Hepatocyte (in vitro differentiated cells): ENCODE data around the gene ARHGAP15.

ENCODE experiments used
- EZH2 ChIP-seq: fragments of 200-600 bp; sonication (generic); IDR thresholded peaks from 2 replicates; pipeline ENCODE4 v1.6.1; 2016; ENCODE audit warnings: antibody characterized with exemption, mild to moderate bottlenecking, borderline replicate concordance
- EZH2phosphoT487 ChIP-seq: fragments of 200-600 bp; sonication (generic); IDR thresholded peaks from one replicate; pipeline ENCODE4 v1.6.1; 2018; ENCODE audit warnings: antibody characterized with exemption, mild to moderate bottlenecking, low read depth, moderate library complexity; ENCODE audit not compliant: unreplicated experiment, severe bottlenecking
- TF ChIP-seq, protein P1 (sequence below): fragments of 200-600 bp; sonication (generic); IDR thresholded peaks from 2 replicates; pipeline ENCODE4 v1.5.1; 2016; ENCODE audit warnings: antibody characterized with exemption, mild to moderate bottlenecking; ENCODE audit not compliant: poor library complexity

DNA sequence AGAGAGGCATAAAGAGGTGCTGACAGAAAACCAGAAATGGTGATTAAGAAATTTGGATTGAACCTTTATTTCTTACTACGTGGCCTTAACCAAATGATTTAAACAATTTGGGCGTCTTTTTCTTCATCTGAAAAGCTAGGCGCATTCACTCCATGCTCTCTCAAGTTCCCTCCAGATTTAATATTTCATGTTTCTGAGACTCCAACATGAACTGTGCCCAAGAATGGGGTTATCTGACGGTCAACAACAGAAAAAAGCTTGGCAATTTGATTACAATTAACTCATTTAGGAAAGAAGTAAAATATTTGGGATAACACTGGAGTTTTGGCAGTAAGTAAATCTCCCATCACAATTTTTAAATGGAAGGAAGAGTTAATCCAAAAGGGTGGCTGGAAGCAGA, 345.4 kb downstream of the ARHGAP15 start:
- TF ChIP-seq, protein P1, sequence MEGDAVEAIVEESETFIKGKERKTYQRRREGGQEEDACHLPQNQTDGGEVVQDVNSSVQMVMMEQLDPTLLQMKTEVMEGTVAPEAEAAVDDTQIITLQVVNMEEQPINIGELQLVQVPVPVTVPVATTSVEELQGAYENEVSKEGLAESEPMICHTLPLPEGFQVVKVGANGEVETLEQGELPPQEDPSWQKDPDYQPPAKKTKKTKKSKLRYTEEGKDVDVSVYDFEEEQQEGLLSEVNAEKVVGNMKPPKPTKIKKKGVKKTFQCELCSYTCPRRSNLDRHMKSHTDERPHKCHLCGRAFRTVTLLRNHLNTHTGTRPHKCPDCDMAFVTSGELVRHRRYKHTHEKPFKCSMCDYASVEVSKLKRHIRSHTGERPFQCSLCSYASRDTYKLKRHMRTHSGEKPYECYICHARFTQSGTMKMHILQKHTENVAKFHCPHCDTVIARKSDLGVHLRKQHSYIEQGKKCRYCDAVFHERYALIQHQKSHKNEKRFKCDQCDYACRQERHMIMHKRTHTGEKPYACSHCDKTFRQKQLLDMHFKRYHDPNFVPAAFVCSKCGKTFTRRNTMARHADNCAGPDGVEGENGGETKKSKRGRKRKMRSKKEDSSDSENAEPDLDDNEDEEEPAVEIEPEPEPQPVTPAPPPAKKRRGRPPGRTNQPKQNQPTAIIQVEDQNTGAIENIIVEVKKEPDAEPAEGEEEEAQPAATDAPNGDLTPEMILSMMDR = no peak
- TF ChIP-seq EZH2phosphoT487 = no peak
- no peak for TF ChIP-seq EZH2
